Measurements from ENCODE around the gene CYP2A13.
"Not testable (repeated sequence)": the region's sequence is repeated elsewhere in the genome, so short reads cannot be mapped to it uniquely, and the experiment has no call there.

The CYP2A13 gene

DNA sequence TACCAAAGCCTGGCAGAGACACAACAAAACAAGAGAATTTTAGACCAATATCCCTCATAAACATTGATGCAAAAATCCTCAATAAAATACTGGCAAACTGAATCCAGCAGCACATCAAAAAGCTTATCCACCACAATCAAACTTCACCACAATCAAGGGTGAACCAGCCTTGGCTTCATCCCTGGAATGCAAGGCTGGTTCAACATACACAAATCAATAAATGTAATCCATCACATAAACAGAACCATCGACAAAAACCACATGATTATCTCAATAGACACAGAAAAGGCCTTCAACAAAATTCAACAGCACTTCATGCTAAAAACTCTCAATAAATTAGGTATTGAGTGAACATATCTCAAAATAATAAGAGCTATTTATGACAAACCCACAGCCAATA lies 14.0 kb downstream of the CYP2A13 start:
- H3K27ac Mint-ChIP-seq, DNase-seq, H3K36me3 Mint-ChIP-seq, H3K4me3 Mint-ChIP-seq, CTCF ChIA-PET, H3K4me1 Mint-ChIP-seq: not testable (repeated sequence)
- peaks cover 23% of the 10 kb centered on the region for H3K27me3 Mint-ChIP-seq
- peaks cover 27% of the 10 kb centered on the region for H3K9me3 Mint-ChIP-seq

DNA sequence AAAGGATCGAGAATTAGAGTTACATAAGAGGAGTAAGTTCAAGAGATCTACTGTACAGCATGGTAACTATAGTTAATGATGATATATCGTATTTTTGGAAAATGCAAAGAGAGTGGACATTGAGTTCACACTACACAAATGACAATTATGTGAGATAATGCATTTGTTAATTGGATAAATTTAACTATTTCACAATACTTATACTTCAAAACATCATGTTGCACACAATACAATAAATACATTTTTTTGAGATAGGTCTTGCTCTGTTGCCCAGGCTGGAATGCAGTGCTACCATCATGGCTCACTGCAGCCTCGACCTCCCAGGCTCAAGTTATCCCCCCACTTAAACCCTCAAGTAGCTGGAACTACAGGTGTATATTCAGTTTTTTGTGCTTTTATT lies 17.9 kb downstream of the CYP2A13 start:
- DNase-seq: no peak
- H3K27me3 Mint-ChIP-seq: peaks cover 4% of the 10 kb centered on the region
- CTCF ChIA-PET: no interaction called here
- peaks cover 5% of the 10 kb centered on the region for H3K36me3 Mint-ChIP-seq
- no peak overlapping the region for H3K27ac Mint-ChIP-seq
- H3K9me3 Mint-ChIP-seq: peaks cover 23% of the 10 kb centered on the region
- no peaks in the 10 kb centered on the region for H3K4me1 Mint-ChIP-seq
- no peak overlapping the region for H3K4me3 Mint-ChIP-seq

DNA sequence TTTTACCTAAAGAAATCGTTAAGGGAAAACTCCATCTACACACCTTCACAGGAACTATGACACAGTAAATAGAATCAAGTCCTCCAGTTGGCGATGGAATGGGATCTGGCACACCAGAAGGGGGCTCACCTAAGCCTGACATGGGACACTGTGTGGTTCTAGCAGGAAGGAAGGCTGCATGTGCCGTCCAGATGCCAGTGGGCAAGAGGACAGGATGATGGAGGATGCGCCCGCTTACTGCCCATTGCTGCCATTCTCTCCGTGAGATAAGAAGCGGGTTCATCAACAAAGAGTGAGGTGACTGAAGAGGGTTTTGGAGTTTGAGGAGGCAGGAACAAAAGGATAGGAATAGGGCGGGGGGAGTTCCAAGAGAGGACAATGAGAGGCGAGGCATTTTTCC lies 23.0 kb downstream of the CYP2A13 start:
- Mint-ChIP-seq H3K27ac (no peak overlapping the region), H3K4me3 (no peak overlapping the region), H3K9me3 (no peaks in the 10 kb centered on the region), H3K4me1 (no peaks in the 10 kb centered on the region), H3K36me3 (no peaks in the 10 kb centered on the region), H3K27me3 (peaks cover 34% of the 10 kb centered on the region)
- no peak for DNase-seq
- CTCF ChIA-PET: no interaction called here

DNA sequence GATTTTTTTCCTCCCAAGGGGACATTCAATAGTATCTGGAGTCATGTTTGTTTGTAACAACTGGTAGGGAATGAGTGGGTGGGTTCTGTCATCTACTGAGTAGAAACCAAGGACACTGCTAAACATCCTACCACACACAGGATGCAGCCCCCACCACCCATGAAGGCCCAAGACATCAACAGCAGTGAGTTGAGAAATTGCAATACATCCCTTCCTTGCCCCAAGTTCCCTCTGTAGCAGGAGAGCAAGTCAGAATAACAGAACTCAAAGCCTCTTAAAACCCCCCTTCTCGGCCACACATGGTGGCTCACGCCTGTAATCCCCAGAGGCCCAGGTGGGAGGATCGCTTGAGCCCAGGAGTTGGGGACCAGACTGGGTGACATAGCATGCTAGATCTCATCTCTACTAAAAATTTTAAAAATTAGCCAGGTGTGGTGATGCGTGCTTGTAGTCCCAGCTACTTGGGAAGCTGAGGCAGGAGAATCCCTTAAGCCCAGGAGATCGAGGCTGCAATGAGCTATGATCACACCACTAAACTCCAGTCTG lies 23.6 kb downstream of the CYP2A13 start:
- no peak overlapping the region for H3K27ac Mint-ChIP-seq

DNA sequence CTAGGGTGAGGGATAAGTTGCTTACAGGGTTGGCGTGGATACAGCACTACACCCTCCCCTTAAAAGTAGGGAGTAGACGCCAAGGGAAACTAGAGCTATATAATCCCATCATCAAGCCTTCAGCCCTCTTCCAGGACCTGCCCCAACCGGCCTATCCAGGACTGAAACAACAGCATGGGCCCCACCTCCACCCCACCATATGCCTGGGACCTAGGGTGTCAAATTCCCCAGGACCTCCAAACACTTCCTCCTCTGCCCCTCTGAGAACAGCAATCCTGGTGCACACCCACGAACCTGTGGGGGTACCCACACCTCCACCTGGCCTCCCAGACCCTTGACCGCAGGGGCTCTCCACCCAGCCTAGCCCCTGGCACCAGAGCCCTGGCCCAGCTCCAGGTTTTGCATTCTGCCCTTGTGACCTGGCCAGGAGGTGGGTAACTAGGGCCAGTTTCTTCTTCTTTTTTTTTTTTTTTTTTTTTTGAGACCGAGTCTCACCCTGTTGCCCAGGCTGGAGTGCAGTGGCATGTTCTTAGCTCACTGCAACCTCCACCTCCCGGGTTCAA lies 24.6 kb downstream of the CYP2A13 start:
- no peaks in the 10 kb centered on the region for H3K4me1 Mint-ChIP-seq
- H3K27ac Mint-ChIP-seq: no peak overlapping the region
- no peaks in the 10 kb centered on the region for H3K9me3 Mint-ChIP-seq
- no peaks in the 10 kb centered on the region for H3K36me3 Mint-ChIP-seq
- CTCF ChIA-PET: no interaction called here
- H3K4me3 Mint-ChIP-seq: no peak overlapping the region
- no peak for DNase-seq
- peaks cover 44% of the 10 kb centered on the region for H3K27me3 Mint-ChIP-seq

More for the DNA sequence above, 23.6 kb downstream of the CYP2A13 start:
- no peak overlapping the region for H3K4me3 Mint-ChIP-seq
- peaks cover 39% of the 10 kb centered on the region for H3K27me3 Mint-ChIP-seq
- H3K36me3 Mint-ChIP-seq: no peaks in the 10 kb centered on the region
- no peak for DNase-seq
- CTCF ChIA-PET: no interaction called here
- no peaks in the 10 kb centered on the region for H3K9me3 Mint-ChIP-seq
- H3K4me1 Mint-ChIP-seq: no peaks in the 10 kb centered on the region

DNA sequence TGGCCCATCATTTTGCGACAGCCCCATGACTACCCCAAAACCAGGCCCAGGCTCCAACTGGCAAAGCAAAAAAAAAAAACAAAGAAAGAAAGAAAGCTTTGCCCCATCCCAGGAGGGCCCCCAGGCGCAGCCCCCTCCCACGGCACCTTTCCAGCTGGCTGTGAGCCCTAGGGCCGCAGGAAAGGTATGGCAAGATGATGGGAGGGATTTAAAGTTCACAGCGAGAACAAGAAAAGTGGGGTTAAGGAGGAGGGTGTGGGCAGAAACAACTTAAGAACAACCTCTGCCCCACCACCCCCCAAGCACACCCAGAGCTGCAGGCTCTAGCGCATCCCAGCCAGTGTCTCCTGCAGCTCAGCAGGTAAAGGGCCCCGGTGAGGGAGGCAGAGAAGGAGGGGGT lies 25.9 kb downstream of the CYP2A13 start, which contains the start of gene CYP2F1:
Gene CYP2F1 (plus strand): TSS at position 301 of the 400 bp plus-strand sequence. CDS start 1,757 bp downstream, outside the sequence.
- no peaks in the 10 kb centered on the region for H3K36me3 Mint-ChIP-seq
- CTCF ChIA-PET: no interaction called here
- no peak within 1 kb of the TSS for H3K27ac Mint-ChIP-seq
- no peaks in the 10 kb centered on the region for H3K9me3 Mint-ChIP-seq
- peaks cover 4% of the 10 kb centered on the region for H3K4me1 Mint-ChIP-seq
- H3K4me3 Mint-ChIP-seq: no peak within 1 kb of the TSS
- peaks cover 53% of the 10 kb centered on the region for H3K27me3 Mint-ChIP-seq
- no peak for DNase-seq

DNA sequence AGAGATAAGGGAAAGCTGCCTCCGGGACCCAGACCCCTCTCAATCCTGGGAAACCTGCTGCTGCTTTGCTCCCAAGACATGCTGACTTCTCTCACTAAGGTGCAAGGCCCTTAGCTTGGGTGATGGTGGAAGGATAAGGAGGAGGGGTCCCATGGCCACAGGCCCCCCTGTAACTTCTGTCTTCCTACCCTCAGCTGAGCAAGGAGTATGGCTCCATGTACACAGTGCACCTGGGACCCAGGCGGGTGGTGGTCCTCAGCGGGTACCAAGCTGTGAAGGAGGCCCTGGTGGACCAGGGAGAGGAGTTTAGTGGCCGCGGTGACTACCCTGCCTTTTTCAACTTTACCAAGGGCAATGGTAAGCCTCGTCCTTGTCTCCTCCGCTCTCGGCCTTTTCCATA lies 28.0 kb downstream of the CYP2A13 start:
- Mint-ChIP-seq H3K9me3 (no peaks in the 10 kb centered on the region), H3K27ac (no peak overlapping the region), H3K4me1 (peaks cover 20% of the 10 kb centered on the region), H3K27me3 (peaks cover 54% of the 10 kb centered on the region), H3K36me3 (no peaks in the 10 kb centered on the region), H3K4me3 (no peak overlapping the region)
- CTCF ChIA-PET: no interaction called here
- DNase-seq: no peak

DNA sequence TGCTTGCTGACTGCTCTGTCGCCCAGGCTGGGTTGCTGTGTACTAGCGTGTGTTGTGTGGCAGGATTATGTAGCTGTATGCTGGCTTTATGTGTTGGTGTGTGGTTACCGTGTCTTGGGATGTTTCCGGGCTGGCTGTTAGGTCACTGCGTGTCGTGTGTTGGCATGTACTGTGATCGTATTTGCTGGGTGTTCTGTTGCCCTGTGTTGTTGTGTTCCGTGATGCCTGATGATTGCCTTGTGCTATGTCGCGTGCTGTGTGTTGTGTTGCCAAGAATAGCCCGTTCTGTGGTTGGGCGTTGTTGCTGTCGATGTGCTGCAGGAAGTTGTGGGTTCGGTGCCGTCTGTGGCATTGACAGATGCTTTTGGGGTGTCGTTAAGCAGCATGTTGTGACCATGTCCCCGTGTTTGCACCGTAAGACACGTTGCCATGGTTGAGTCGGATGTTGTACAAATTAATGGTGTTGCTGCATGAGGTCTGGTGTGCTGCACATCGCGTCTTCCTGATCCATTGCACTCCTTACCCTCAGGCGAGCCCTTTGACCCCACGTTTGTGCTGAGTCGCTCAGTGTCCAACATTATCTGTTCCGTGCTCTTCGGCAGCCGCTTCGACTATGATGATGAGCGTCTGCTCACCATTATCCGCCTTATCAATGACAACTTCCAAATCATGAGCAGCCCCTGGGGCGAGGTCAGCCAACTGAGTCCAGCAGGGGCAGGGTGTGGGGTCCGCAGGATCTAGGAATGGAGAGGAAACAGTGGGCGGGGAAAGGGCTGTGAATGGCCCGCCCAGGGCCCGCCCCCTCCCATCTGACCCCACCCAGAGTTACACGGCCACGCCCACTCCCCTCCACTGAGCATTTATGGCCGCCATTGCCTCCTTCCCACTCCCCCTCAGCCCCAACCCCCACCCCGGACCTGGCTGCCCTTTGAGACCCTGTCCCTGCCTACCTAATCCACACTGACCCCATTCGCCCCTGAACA lies 33.0 kb downstream of the CYP2A13 start:
- DNase-seq: peak; percentile 90
- Mint-ChIP-seq H3K27ac (peak overlapping the region; percentile 89), H3K4me3 (peak overlapping the region; percentile 8), H3K27me3 (peaks cover 22% of the 10 kb centered on the region), H3K4me1 (peaks cover 39% of the 10 kb centered on the region)
- CTCF ChIA-PET: interaction anchor here (0.6 to 1.1 kb wide), 2 partner anchors 227 to 458 kb away, joined by 3 read pairs; no protein-coding TSS in a partner anchor
- not testable (repeated sequence) for H3K36me3 Mint-ChIP-seq, H3K9me3 Mint-ChIP-seq

DNA sequence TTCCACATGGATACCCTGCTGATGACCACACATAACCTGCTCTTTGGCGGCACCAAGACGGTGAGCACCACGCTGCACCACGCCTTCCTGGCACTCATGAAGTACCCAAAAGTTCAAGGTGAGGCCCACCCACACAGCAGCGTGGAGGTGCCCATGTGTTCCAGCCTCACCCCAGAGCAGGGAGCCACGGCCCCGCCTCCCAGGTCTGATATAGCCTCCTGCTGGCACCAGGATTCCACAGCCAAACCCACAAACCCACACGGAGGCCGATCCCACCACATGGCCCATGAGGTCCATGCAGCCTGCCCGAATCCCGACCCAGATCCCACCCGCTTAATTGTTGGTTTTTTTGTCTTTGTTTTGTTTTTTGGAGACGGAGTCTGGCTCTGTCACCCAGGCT lies 34.6 kb downstream of the CYP2A13 start:
- not testable (repeated sequence) for H3K27ac Mint-ChIP-seq, DNase-seq, H3K4me3 Mint-ChIP-seq, H3K9me3 Mint-ChIP-seq, H3K36me3 Mint-ChIP-seq
- CTCF ChIA-PET: interaction anchor here (1.8 kb wide), 1 partner anchor 22 kb away, joined by 4 read pairs; no protein-coding TSS in a partner anchor
- Mint-ChIP-seq H3K4me1 (peaks cover 50% of the 10 kb centered on the region), H3K27me3 (peaks cover 16% of the 10 kb centered on the region)

DNA sequence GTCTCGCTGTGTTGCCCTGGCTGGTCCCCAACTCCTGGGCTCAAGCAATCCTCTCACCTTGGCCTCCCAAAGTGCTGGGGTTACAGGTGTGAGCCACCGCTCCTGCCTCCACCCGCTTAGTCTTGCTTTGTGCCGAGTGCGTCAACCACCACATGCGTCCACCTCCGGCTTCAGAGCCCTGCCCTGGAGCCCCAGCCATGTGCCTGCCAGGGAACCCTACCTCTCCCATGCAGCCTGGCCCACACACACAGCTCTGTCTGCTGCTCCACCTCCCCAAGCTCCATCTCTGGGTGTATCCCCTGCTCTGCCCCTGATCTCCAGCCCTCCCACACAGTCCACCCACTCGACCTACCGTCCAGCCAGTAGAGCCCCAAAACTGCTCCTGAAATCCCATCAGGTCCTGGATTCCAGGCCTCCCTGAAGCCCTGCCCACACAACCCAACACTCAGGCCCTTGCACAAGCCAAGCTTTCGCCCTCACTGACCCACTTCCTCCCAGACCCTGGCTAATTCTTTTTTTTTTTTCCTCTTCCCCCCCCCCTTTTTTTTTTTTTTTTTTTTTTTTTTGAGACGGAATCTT lies 35.6 kb downstream of the CYP2A13 start:
- H3K27me3 Mint-ChIP-seq: peaks cover 19% of the 10 kb centered on the region
- CTCF ChIA-PET: interaction anchor here (0.9 to 1.8 kb wide), 3 partner anchors 21 to 149 kb away, joined by 3 to 4 read pairs (median 3); no protein-coding TSS in a partner anchor
- H3K27ac Mint-ChIP-seq: no peak overlapping the region
- no peak for DNase-seq
- H3K36me3 Mint-ChIP-seq: no peaks in the 10 kb centered on the region
- H3K9me3 Mint-ChIP-seq: peaks cover 1% of the 10 kb centered on the region
- H3K4me3 Mint-ChIP-seq: no peak overlapping the region
- H3K4me1 Mint-ChIP-seq: peaks cover 58% of the 10 kb centered on the region

DNA sequence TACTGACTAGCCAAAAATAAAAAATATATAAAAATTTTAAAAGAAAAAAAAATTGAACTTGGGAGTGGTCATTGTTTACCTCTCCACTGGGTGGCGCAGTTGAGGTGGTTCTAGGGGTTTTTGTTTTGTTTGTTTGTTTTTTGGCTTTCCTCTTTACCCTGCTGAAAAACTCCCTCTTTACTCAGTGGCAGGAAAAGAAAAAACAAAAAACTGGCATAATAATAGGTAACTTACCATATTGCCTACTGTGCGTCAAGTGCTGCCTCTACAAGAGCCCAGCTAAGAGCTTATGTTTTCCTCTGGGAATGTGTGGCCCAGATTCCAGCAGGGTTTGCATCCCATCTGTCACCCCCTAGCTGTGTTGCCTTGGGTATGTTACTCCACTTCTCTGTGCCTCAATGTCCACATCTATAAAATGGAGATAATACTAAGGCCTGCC lies 38.5 kb downstream of the CYP2A13 start:
- CTCF ChIA-PET: interaction anchor here (0.7 to 2.5 kb wide), 9 partner anchors 13 to 464 kb away, joined by 3 to 17 read pairs (median 5); no protein-coding TSS in a partner anchor
- not testable (repeated sequence) for H3K4me3 Mint-ChIP-seq, H3K9me3 Mint-ChIP-seq, H3K36me3 Mint-ChIP-seq, H3K27ac Mint-ChIP-seq
- Mint-ChIP-seq H3K27me3 (peaks cover 41% of the 10 kb centered on the region), H3K4me1 (peaks cover 37% of the 10 kb centered on the region)
- peak; percentile 63 for DNase-seq

DNA sequence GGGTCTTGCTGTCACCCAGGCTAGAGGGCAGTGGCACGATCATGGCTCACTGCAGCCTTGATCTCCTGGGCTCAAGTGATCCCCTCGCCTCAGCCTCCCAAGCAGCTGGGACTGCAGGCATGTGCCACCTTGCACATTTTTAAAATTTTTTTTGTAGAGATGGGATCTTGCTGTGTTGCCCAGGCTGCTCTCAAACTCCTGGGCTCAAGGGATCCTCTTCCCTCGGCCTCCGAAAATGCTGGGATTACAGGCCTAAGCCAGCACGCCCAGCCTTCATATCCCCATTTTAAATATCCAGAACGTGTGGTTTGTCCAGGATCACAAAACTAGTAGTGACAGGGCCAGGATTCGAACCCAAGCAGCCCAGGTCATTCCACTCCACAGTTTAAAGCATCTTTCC lies 39.1 kb downstream of the CYP2A13 start:
- H3K4me3 Mint-ChIP-seq, H3K27ac Mint-ChIP-seq, DNase-seq, H3K36me3 Mint-ChIP-seq, H3K9me3 Mint-ChIP-seq: not testable (repeated sequence)
- Mint-ChIP-seq H3K27me3 (peaks cover 46% of the 10 kb centered on the region), H3K4me1 (peaks cover 33% of the 10 kb centered on the region)
- CTCF ChIA-PET: interaction anchor here (1.2 to 2.5 kb wide), 7 partner anchors 13 to 464 kb away, joined by 3 to 17 read pairs (median 6); no protein-coding TSS in a partner anchor

DNA sequence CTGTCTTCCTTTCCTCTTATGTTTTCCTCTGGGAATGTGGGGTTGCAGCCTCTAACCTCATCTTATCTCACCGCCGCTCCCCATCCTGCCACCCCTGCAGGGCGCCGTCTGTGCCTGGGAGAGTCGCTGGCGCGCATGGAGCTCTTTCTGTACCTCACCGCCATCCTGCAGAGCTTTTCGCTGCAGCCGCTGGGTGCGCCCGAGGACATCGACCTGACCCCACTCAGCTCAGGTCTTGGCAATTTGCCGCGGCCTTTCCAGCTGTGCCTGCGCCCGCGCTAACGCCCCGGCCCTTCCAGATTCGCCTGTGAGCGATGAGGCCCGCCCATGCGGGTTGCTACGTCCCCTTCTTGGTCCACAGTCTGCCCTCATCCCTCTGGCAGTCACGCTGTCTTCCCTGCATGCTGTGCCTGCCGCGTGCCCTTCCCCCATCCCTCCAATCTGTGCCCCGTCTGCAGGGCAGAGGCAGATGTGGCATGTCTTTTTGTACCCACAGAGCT lies 39.6 kb downstream of the CYP2A13 start:
- H3K9me3 Mint-ChIP-seq, H3K36me3 Mint-ChIP-seq: not testable (repeated sequence)
- Mint-ChIP-seq H3K4me3 (peak overlapping the region; percentile 54), H3K27ac (peak overlapping the region; percentile 34), H3K4me1 (peaks cover 30% of the 10 kb centered on the region), H3K27me3 (peaks cover 51% of the 10 kb centered on the region)
- CTCF ChIA-PET: interaction anchor here (1.2 to 2.5 kb wide), 5 partner anchors 16 to 465 kb away, joined by 4 to 17 read pairs (median 6); no protein-coding TSS in a partner anchor
- DNase-seq: peak; percentile 75

DNA sequence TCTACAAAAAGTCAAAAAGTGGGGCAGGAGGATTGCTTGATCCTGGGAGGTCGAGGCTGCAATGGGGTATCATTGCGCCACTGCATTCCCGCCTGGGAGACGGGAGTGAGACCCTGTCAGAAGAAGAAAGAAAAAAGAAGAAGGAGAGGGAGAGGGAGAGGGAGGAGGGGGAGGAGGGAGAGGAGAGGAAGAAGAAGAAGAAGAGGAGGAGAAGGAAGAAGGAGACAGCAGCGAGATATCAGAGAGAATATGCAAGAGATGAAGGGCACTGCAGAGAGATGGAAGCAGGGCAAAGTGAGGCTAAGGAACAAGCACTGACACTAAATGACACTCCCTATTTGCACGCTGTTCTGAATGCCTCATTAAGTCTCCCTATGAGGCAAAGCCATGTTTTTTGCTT lies 40.4 kb downstream of the CYP2A13 start:
- H3K36me3 Mint-ChIP-seq: no peaks in the 10 kb centered on the region
- H3K27me3 Mint-ChIP-seq: peaks cover 60% of the 10 kb centered on the region
- CTCF ChIA-PET: interaction anchor here (2.5 kb wide), 1 partner anchor 15 kb away, joined by 17 read pairs; no protein-coding TSS in a partner anchor
- H3K27ac Mint-ChIP-seq: no peak overlapping the region
- no peak for DNase-seq
- peaks cover 27% of the 10 kb centered on the region for H3K4me1 Mint-ChIP-seq
- no peaks in the 10 kb centered on the region for H3K9me3 Mint-ChIP-seq
- no peak overlapping the region for H3K4me3 Mint-ChIP-seq

All from activated naive CD4-positive, alpha-beta T cell treated with anti-CD3 and anti-CD28 coated beads, Interleukin-2, amount 10 ng/mL, durations not matched to agents 7 days and 5 days (primary cell).